NCI-H345 (cell line): Measurements from ENCODE around the gene CD9.
"Not testable (repeated sequence)": the region's sequence is repeated elsewhere in the genome, so short reads cannot be mapped to it uniquely, and the experiment has no call there.

Experiments
- DNase-seq: peaks from one replicate; lab custom pipeline; 2025; lab: John Stamatoyannopoulos, UW

The CD9 gene

DNA sequence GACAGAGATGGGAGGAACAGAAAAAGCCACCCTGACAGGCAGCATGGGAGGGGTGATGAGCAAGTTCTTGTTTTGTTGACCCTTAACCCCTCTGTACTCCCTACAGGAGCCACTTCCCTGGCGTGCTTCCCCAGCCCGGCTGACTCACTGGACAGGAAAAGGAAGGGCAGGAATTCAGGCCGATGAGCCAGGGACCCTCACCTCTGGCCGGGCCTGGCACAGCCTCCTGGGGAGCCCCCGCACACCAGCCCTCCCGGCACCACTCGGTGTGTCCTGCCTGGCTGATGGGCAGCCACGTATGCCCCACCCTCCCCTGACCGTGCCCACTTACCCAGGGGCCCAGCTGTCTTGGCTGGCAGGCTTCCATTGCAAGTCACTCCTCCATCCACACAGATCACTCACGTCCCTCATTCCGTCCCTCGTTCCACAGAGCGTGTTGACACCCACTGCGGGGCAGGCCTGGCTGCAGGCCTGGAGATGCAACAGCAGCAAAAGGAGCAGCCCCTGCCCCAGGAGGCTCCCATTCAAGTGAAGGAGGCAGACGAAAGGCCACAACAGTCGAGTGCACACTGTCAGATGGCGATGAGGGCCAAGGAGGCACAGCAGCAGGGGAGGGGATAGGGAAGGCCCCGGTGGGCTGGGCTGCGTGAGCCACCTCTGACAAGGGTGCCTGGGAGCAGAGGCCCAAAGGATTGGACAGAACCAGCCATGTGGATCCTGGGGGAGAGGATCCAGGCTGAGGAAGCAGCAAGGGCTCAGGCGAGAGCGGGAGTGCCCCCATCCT lies 19.7 kb upstream of the CD9 start:
- no peak for DNase-seq

DNA sequence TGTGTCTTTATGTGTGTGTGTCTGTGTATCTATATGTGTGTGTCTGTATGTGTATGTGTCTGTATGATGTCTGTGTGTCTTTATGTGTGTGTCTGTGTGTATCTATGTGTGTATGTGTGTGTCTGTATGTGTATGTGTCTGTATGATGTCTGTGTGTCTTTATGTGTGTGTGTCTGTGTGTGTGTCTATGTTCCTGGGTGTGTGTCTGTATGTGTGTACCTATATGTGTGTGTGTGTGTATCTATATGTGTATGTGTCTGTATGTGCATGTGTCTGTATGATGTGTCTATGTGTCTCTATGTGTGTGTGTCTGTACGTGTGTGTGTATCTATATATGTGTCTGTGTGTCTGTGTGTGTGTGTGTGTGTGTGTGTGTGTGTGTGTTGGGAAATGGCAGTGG lies 19.0 kb upstream of the CD9 start:
- no peak for DNase-seq

DNA sequence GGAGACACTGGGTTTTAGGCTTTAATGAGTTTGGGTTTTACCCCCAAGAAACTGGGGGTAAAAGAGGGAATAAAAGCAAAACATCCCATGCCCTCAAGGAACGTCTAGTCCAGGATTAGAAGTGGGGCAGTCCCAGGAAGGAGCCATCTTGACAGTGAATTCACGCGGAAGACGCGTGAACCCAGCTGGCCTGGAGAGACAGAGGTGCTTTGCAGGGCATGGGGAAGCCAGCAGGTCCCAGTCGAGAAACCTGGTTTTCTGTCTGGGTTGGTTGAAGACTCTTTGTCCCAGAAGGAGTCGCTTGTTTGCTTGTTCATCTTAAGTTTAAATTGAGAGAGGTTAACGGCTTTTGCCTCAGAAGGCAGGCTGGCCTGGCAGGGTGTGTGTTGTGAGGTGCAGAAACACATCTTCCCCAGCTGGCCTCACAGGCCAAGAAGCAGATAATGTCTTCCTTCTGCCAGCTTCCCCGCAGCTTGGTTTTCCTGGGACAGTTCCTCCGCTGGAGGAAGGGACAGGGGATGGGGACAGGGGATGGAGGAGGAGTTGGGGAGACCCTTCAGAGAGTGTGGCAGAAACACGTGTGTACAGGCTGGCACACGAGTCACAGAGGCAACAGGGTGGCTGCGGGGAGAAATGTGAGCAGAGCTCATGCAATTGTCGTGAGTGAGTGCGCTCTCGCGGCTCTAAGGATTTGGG lies 18.5 kb upstream of the CD9 start:
- no peak for DNase-seq

DNA sequence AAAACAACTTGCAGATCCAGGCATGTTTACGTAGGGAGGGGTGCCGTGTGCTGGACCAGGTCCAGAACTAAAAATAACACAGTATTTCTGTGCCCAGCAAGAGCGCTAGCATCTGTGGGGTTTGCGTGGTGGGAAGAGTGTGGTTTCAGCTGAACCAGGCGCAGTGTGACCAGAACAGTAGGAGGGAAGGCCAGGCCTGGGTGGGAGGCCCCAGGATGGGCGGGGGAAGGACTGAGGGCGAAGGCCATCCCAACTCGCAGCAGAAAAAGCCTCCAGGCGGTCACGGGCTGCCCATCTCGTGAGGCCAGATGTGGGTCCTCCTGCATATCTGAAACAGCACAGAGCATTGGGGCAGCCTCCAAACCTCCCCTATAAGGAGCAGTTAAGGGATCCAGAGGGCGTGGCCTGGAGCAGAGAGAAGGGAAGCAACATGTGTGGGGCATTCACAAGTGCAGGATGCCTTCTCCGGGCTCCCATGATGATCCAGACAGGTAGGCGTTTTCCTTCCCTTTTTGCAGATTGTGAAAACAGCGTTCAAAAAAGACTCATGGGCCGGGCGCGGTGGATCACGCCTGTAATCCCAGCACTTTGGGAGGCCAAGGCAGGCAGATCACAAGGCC lies 17.8 kb upstream of the CD9 start:
- DNase-seq: peak; percentile 75

DNA sequence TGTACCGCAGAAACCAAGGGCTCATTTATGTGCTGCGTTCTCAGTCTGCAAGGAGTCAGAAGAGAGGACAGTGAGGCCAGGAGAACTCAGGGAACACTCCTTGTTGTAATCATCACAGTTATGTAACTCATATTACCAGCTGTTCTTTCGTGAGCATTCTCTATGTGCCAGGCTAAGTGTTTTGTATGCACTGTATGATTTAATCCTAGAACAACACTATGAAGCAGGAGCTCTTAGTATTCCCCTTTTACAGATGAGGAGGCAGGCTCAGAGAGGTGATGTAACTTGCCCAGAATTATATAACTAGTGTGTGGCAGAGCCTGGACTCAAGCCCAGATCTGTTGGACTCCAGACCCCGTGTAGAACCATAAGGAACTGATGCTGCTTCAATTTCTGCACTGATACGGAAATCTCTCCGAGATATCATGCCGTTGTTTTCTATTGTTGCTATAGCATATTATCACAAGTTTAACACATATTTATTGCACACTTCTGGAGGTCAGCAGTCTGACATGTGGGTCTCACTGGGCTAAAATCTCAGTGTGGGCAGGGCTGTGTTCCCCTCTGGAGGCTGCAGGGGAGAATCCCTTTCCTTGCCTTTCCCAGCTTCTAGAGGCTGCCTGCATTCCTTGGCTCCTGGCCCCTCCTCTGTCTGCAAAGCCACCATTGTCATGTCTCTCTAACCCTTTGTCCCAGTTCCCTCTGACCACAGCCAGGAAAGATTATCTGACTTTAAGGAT lies 16.3 kb upstream of the CD9 start:
- no peak for DNase-seq

DNA sequence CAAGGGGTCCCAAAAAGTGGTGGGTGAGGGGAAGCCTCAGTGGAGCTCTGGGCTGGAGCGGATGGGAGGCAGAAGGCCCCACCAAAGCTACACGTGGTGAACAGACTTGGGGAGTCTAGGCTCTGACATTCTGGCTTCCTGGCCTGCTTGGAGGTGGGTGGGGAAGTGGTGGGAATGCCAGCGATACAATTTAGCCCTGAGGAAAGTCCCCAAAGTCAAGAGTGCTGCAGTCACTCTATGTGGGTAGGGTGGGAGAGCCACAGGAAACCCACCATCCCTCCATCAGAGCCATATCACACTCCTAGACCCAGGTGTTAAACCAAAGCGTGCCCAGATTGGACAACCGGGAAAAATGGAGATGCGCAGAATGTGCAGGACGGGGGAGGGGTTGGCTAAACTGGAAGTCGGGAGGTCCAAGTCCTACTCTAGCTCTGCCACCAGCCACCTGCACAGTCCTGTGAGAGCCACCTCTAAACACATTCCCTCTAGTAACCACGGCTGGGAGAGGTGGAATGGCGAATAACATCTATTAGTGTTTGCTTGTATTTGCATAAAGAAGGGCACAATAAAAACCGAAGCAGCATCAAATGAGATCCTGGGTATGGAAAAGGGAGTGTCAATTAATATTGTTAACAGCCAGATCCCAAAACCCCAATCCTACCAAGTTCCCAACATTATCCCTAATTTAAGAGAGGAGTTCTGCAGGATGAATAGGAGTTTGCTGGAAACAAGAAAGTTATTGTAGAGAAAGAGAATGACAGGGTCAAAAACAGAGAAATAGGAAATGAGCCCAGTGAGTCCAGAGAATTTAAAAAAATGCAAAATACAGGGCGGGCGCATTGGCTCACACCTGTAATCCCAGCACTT lies 14.0 kb upstream of the CD9 start:
- no peak for DNase-seq

DNA sequence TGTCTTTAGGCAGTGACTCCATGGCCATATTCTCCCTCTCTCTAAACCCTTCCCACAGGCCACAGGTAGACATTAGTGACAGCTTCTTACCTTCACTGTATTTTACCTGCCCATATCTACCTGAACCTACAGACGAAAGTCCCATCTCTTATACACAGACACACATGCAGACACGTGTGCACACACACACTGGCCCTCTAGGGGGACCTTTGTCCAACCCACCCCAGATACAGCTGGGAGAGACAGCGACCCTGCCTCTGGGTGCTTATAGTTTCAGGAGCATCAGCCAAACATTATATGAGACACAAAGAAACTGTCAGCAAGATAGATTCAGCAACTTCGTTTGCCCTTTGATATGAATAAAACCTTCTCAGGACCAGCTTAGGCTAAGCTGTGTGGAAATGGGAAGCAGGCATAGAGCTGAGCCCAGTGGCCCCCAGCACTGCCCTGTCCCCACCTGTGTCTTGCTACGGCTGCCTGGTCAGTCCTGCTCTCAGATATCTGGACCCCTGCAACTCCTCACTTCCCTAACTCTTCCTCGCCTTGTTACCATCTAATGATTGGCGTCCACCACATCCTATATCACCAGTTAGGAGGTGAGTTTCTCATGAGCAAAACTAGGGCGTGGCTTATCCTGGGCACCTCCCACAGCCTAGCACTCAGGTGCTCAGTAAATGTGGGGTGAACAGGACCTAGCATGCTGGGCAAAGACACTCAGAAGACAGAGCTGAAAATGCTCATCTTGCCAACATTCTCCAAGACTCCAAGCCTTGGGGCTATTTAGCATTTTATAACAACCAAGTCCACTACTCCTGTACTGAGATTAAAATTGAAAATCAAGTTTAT lies 12.0 kb upstream of the CD9 start:
- no peak for DNase-seq

DNA sequence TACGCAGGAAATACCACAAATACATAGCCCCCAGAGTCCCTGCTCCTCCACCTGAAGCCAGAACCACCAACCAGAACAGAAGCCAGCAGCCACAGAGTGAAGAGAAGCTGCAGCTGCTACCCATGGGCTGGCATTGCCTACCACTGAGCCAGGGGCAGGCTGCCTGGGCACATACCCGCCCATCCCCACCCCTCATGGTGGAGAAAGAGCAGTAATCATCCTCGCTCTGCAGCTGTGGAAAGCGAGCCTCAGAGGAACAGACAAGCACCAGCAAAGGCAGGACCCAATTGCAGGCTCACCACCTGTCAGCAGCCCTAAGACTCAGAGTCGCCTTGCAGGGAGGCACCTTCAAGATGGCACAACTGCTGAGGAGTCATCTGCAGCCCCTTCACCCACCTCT lies 11.2 kb upstream of the CD9 start:
- DNase-seq: no peak

DNA sequence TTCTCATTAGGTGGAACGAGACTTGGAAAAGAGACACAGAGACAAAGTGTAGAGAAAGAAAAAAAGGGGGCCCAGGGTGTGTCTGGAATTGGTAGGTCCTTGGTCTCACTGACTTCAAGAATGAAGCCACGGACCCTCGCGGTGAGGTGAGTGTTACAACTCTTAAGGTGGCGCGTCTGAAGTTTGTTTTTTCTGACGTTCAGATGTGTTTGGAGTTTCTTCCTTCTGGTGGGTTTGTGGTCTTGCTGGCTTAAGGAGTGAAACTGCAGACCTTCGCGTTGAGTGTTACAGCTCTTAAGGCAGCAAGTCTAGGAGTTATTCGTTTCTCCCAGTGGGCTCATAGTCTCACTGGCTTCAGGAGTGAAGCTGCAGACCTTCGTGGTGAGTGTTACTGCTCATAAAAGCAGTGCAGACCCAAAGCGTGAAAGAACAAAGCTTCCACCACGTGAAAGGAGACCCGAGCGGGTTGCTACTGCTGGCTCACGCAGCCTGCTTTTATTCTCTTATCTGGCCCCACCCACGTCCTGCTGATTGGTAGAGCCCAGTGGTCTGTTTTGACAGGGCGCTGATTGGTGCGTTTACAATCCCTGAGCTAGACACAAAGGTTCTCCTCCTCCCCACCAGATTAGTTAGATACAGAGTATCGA lies 10.1 kb upstream of the CD9 start:
- not testable (repeated sequence) for DNase-seq

DNA sequence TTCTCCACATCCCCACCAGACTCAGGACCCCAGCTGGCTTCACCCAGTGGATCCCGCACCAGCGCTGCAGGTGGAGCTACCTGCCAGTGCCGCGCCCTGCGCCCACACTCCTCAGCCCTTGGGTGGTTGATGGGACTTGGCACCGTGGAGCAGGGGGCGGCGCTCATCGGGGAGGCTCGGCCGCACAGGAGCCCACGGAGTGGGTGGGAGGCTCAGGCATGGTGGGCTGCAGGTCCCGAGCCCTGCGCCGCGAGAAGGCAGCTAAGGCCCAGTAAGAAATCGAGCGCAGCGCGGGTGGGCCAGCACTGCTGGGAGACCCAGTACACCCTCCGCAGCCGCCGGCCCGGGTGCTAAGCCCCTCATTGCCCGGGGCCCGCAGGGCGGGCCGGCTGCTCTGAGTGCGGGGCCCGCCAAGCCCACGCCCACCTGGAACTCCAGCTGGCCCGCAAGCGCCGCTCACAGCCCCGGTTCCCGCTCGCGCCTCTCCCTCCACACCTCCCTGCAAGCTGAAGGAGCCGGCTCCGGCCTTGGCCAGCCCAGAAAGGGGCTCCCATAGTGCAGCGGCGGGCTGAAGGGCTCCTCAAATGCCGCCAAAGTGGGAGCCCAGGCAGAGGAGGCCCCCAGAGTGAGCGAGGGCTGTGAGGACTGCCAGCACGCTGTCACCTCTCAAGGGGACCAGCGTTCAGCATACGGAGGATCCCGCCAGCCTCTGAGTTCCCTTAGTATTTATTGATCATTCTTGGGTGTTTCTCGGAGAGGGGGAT lies 9.3 kb upstream of the CD9 start:
- DNase-seq: not testable (repeated sequence)

DNA sequence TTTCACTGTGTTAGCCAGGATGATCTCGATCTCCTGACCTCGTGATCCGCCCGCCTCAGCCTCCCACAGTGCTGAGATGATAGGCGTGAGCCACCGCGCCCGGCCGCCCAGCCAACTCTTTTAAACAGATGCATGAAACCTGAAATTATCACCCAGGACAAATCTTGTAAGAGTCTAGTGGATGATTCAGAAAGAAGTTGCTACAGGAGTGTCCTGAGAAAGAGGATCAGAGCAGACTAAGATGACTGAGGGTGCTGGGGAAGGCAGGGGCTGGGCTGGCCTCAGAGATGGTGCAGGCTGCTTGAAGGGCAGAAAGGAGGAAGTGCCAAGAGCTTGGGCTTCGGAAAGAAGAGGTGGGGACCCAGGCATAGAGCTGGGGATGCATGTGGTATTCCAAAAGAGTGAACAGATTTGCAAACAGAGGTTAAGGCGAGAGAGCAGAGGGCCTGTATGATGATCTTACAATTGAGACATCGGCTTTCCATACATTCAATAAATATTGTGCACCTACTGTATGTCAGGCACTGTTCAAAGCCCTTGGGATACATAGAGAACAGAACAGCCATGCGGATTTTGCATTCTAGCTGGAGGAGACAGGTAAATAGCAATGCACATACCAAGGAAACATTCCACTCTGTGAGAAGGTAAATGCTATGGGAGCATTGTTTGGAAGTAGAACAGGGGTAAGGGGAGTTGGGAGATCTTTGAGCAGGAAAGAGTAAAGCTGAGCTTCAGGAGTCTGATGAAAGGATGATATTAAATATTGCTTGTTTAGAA lies 7.4 kb upstream of the CD9 start:
- no peak for DNase-seq

DNA sequence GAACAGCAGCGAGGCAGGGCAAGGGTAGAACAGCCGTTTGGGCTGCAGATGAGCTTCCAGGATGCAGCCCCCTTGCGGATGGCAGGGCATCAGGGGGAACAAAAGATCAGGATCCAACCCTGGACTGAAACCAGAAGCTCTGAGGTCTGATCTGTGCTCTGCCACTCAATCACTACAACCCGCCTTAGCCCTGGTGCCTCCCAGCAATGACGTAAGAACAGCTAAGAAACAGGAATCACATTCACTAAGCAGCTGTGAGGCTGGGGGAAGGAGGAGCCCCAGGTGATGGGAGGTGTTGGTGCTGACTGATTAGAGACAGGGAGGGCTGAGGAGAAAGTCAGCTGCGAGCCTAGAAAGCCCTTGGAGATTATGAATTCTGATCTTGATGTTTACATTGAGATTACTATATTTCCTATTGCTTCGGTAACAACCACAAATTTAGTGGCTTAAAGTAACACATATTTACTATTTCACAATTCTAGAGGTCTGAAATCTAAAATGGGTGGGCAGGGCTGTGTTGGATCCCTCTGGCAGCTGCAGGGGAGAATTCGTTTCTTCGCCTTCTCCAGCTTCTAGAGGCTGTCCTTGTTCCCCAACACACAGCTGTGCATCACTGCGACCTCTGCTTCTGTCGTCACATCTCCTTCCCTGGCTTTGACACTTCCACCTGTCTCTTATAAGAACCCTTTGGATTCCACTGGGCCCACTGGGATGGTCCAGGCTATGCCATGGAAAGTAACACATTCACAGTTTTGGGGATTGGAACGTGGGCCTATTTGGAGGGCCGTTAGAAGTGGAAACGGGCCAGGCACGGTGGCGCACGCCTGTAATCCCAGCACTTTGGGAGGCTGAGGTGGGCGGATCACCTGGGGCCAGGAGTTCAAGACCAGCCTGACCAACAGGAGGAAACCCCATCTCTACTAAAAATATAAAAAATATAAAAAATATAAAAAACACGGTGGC lies 6.1 kb upstream of the CD9 start:
- DNase-seq: no peak

DNA sequence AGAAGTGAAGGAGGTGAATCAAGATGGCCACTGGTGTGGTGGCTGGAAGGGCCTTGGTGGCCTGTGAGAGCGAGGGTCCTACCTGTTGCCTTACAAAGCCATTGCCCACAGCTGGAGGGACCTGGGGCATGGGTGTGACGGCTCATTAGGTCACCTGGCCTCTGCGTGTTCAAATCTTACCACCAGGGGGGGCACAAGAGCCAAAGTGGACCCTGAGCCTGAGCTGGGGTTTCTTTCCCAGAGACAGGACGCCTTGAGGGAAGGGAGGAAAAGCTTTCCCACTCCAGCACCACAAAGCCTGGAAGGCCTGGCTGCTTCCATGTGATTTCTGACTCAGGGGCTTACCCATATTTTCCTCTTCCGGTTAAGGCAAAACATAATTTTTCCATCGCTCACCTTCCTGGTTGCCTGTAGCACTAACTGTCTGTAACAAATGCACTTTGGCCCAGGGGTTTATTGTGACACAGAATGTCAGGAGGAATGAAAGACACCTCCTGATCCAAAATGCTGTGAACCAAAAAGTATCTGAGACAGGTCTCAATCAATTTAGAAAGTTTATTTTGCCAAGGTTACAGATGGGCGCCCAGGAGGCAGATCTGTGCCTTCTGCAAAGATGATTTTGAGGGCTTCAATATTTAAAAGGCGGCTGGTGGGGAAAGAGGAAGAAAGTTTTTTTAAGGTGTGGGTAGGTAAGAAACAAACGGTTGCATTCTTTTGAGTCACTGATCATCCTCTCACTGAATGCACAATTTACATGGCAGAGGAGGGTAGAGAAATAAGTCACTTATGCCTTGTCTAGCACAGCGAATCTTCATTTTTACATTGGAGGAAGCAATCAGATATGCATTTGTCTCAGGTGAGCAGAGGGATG lies 4.3 kb upstream of the CD9 start:
- DNase-seq: peak; percentile 81

DNA sequence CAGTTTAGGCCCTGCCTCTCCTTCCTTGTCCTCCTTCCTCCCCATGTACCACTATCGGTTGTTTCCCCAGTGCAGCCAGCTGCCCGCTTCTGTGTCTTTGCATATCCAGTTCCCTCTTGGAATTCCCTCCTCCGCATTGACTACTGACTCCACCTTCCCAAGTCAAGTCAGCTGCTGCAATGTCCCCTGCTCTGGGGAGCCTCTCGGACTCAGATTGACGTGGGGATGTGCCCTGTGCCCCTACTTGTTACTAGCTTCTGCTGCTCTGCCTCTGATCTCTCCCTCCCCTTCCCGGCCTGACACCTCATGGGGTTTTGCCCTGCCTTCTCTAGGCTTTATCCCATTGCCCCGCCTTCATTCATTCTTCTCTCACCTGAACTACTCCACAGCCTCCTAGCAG lies 2.1 kb upstream of the CD9 start:
- DNase-seq: no peak

DNA sequence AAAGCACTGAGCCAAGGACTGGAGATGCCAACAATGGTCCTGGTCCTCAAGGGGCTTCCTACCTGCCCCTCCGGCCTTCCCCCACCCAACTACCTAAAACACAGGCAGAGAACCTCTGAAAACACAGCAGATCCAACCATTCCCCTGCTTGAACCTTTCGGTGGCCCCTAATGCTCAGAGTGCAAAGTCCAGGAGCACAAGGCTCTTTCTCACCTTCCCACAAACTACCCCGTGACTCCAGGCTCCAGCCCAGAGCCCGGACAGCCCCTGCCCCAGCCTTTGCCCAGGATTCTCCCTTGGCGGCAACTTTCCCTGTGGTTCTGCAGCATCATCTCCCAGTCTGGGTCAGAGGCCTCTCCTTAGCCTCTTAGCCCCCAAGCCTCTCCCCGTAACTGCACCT lies 1.6 kb upstream of the CD9 start:
- no peak for DNase-seq

DNA sequence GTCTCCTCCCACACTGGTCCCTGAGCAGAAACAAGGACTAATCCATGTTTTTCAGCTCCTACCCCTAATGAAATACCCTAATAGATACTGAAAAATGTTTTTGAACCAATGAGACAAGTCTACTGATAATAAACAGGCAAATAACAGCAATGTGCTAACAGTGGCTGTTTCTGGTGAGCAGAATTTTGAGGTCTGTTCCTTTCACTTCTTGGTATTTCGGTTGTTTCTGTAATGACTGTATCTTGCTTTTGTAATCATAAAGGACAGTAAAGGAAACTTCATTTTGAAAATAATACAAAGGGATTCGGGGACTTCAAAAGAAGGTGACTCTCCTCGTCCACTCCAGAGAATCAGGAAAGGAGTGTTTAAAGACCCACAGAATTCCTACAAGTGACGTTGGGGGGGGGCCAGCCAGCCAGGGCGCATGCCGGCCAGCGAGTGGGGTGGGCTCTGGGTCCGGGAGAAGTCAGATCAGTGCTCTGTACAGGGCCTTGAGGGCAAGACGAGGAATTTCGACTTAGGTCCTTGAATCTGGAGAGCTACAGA lies 1.1 kb upstream of the CD9 start:
- DNase-seq: no peak
